NCI-H446 treated with DMSO at 0.1 percent for 48 hours (cell line): Measurements from ENCODE around the gene ADAMTS17.

Source experiments
- DNase-seq: peaks from one replicate; lab custom pipeline; 2025; lab: John Stamatoyannopoulos, UW

ADAMTS17 gene

GRCh38 chr15:100030586-100031229 is 311.1 kb downstream of the ADAMTS17 start:
- DNase-seq = no peak

- DNase-seq = no peak
Measured at GRCh38 chr15:100029868-100030479, 311.8 kb downstream of the ADAMTS17 start.

GRCh38 chr15:100029045-100029444 is 312.7 kb downstream of the ADAMTS17 start:
- DNase-seq = no peak

GRCh38 chr15:100026041-100026440 is 315.7 kb downstream of the ADAMTS17 start:
- DNase-seq = no peak

GRCh38 chr15:100022806-100023205 is 319.0 kb downstream of the ADAMTS17 start:
- DNase-seq = no peak

- DNase-seq = no peak
Measured at GRCh38 chr15:100022391-100022790, 319.4 kb downstream of the ADAMTS17 start.

- no peak for DNase-seq
Measured at GRCh38 chr15:100021653-100022052, 320.1 kb downstream of the ADAMTS17 start.

- no peak for DNase-seq
Measured at GRCh38 chr15:100020614-100021013, 321.2 kb downstream of the ADAMTS17 start.

- DNase-seq = no peak
Measured at GRCh38 chr15:100020189-100020588, 321.6 kb downstream of the ADAMTS17 start.

GRCh38 chr15:100019601-100020000 is 322.2 kb downstream of the ADAMTS17 start:
- DNase-seq = no peak

- DNase-seq = no peak
Measured at GRCh38 chr15:100018191-100018590, 323.6 kb downstream of the ADAMTS17 start.

- no peak for DNase-seq
Measured at GRCh38 chr15:100017140-100017539, 324.6 kb downstream of the ADAMTS17 start.

- no peak for DNase-seq
Measured at GRCh38 chr15:100016632-100017031, 325.1 kb downstream of the ADAMTS17 start.

- no peak for DNase-seq
Measured at GRCh38 chr15:100011235-100011634, 330.5 kb downstream of the ADAMTS17 start.

- DNase-seq = no peak
Measured at GRCh38 chr15:100009372-100009771, 332.4 kb downstream of the ADAMTS17 start.

GRCh38 chr15:100008258-100008657 is 333.5 kb downstream of the ADAMTS17 start:
- no peak for DNase-seq

- DNase-seq = no peak
Measured at GRCh38 chr15:100007609-100008008, 334.2 kb downstream of the ADAMTS17 start.

- DNase-seq = no peak
Measured at GRCh38 chr15:100005715-100006114, 336.1 kb downstream of the ADAMTS17 start.

- no peak for DNase-seq
Measured at GRCh38 chr15:100005013-100005412, 336.8 kb downstream of the ADAMTS17 start.

- no peak for DNase-seq
Measured at GRCh38 chr15:100002787-100003536, 338.8 kb downstream of the ADAMTS17 start.

- no peak for DNase-seq
Measured at GRCh38 chr15:100002086-100002620, 339.6 kb downstream of the ADAMTS17 start.

GRCh38 chr15:100001405-100001804 is 340.4 kb downstream of the ADAMTS17 start:
- no peak for DNase-seq
